IMR-90 (cell line): ENCODE data around the gene PRKCH. TPM values are rescaled to one million over a fixed set of nuclear protein-coding genes. Genes with fewer than 3 reads are reported as not detected.

Source experiments
- ATAC-seq: fragments of 200-7000 bp; cut with Tn5 transposase; 2 replicates; pipeline ENCODE4 v1.9.1; 2020; ENCODE audit warnings: low read depth, mild to moderate bottlenecking, moderate library complexity
- BruUV-seq: library from RNA; stranded (reverse); fragments of 400-500 nt; replicated peaks from 2 replicates; lab custom pipeline; 2021; lab: Mats Ljungman, UMichigan
- CTCF ChIA-PET: fragments of 300-600 bp; formaldehyde crosslinking; extraction: SDS; loops from one replicate; lab custom pipeline; 2021; ENCODE audit warnings: antibody characterized with exemption; lab: Yijun Ruan, JAX
- POLR2A ChIA-PET: fragments of 300-600 bp; sonication (Branson Sonifier 250); formaldehyde crosslinking; loops from one replicate; lab custom pipeline; 2022; ENCODE audit warnings: antibody characterized with exemption; ENCODE audit not compliant: unreplicated experiment; lab: Charles Lee
- DNase-seq: peaks from one replicate; pipeline ENCODE4 v3.0.0; 2013
- H2AFZ ChIP-seq: replicated peaks from 2 replicates; pipeline ENCODE3; 2013; ENCODE audit warnings: low read length, mild to moderate bottlenecking; ENCODE audit not compliant: poor library complexity
- H2AK5ac ChIP-seq: 2 replicates; pipeline ENCODE4 v1.6.1; 2013; ENCODE audit warnings: low read depth, low read length, inconsistent platforms
- H2AK9ac ChIP-seq: replicated peaks from 2 replicates; pipeline ENCODE3; 2013; ENCODE audit warnings: mild to moderate bottlenecking, low read depth, low read length, moderate library complexity; ENCODE audit not compliant: poor library complexity
- H2BK120ac ChIP-seq: 2 replicates; pipeline ENCODE4 v1.6.1; 2013; ENCODE audit warnings: low read depth, low read length, inconsistent platforms
- H2BK15ac ChIP-seq: 3 replicates; pipeline ENCODE4 v1.6.1; 2013; ENCODE audit warnings: low read depth, low read length, inconsistent platforms
- H2BK20ac ChIP-seq: 2 replicates; pipeline ENCODE4 v1.6.1; 2013; ENCODE audit warnings: low read depth, mild to moderate bottlenecking, inconsistent platforms, low read length, moderate library complexity
- H2BK5ac ChIP-seq: 2 replicates; pipeline ENCODE4 v1.6.1; 2013; ENCODE audit warnings: mild to moderate bottlenecking, low read depth, low read length, inconsistent platforms; ENCODE audit not compliant: poor library complexity, severe bottlenecking
- H3K14ac ChIP-seq: replicated peaks from 2 replicates; pipeline ENCODE4 v1.6.1; 2013; ENCODE audit warnings: low read depth, low read length, inconsistent platforms
- H3K18ac ChIP-seq: 2 replicates; pipeline ENCODE4 v1.6.1; 2013; ENCODE audit warnings: low read depth, low read length, control low read depth
- H3K23ac ChIP-seq: 2 replicates; pipeline ENCODE4 v1.6.1; 2013; ENCODE audit warnings: low read depth, low read length, inconsistent platforms
- H3K27ac ChIP-seq: 2 replicates; pipeline ENCODE4 v1.5.1; 2013; ENCODE audit warnings: mild to moderate bottlenecking, control low read depth, low read length; ENCODE audit not compliant: insufficient read depth
- H3K27me3 ChIP-seq: 2 replicates; pipeline ENCODE4 v1.6.1; 2013; ENCODE audit warnings: low read length; ENCODE audit not compliant: control insufficient read depth, insufficient read depth
- H3K36me3 ChIP-seq: 2 replicates; pipeline ENCODE4 v1.6.1; 2013; ENCODE audit warnings: low read length, mixed read lengths; ENCODE audit not compliant: control insufficient read depth, insufficient read depth
- H3K4ac ChIP-seq: 2 replicates; pipeline ENCODE4 v1.6.1; 2013; ENCODE audit warnings: low read depth, low read length, inconsistent platforms
- H3K4me1 ChIP-seq: 2 replicates; pipeline ENCODE4 v1.6.1; 2013; ENCODE audit warnings: low read length, mixed read lengths; ENCODE audit not compliant: control insufficient read depth, insufficient read depth
- H3K4me2 ChIP-seq: 2 replicates; pipeline ENCODE4 v1.6.1; 2013; ENCODE audit warnings: low read depth, mild to moderate bottlenecking, control low read depth, low read length, moderate library complexity
- H3K4me3 ChIP-seq: 2 replicates; pipeline ENCODE4 v1.5.1; 2013; ENCODE audit warnings: low read depth, mild to moderate bottlenecking, control low read depth, low read length, moderate library complexity; ENCODE audit not compliant: insufficient read depth
- H3K56ac ChIP-seq: 2 replicates; pipeline ENCODE4 v1.6.1; 2013; ENCODE audit warnings: low read length, inconsistent platforms; ENCODE audit not compliant: insufficient read depth; ENCODE audit errors: extremely low read depth
- H3K79me1 ChIP-seq, 2 experiments: 2 replicates each; pipeline ENCODE4 v1.6.1; 2013; ENCODE audit warnings: low read length in 2 of 2, inconsistent platforms in 1 of 2, low read depth in 1 of 2
- H3K9ac ChIP-seq: 2 replicates; pipeline ENCODE4 v1.6.1; 2013; ENCODE audit warnings: low read depth, low read length, control low read depth
- H3K9me1 ChIP-seq: 2 replicates; pipeline ENCODE4 v1.6.1; 2013; ENCODE audit warnings: low read length, inconsistent platforms; ENCODE audit not compliant: insufficient read depth
- H3K9me3 ChIP-seq: 2 replicates; pipeline ENCODE4 v1.6.1; 2013; ENCODE audit warnings: low read length; ENCODE audit not compliant: control insufficient read depth, insufficient read depth
- H4K20me1 ChIP-seq: 2 replicates; pipeline ENCODE4 v1.6.1; 2013; ENCODE audit warnings: low read length, inconsistent platforms; ENCODE audit not compliant: insufficient read depth
- H4K5ac ChIP-seq: 2 replicates; pipeline ENCODE4 v1.6.1; 2013; ENCODE audit warnings: mild to moderate bottlenecking, low read depth, low read length, control low read depth
- H4K8ac ChIP-seq, 2 experiments: 2 replicates each; pipeline ENCODE4 v1.6.1; 2013; ENCODE audit warnings: low read depth in 2 of 2, low read length in 2 of 2, control low read depth in 1 of 2, inconsistent platforms in 1 of 2
- H4K91ac ChIP-seq: 2 replicates; pipeline ENCODE4 v1.6.1; 2013; ENCODE audit warnings: low read depth, low read length, inconsistent platforms; ENCODE audit not compliant: insufficient read depth
- CEBPB ChIP-seq: IDR thresholded peaks from 2 replicates; pipeline ENCODE4 v1.6.1; 2012; ENCODE audit warnings: low read depth, low read length, improper control_type of control experiment
- CHD1 ChIP-seq: IDR thresholded peaks from 2 replicates; pipeline ENCODE4 v1.6.1; 2012; ENCODE audit warnings: low read depth, low read length, improper control_type of control experiment
- FOS ChIP-seq: fragments of 150-350 bp; IDR thresholded peaks from 2 replicates; pipeline ENCODE4 v1.6.1; 2016; ENCODE audit warnings: low read depth, low read length
- MAFK ChIP-seq: IDR thresholded peaks from 2 replicates; pipeline ENCODE4 v1.6.1; 2012; ENCODE audit warnings: low read depth, low read length, improper control_type of control experiment
- MXI1 ChIP-seq: IDR thresholded peaks from 2 replicates; pipeline ENCODE4 v1.6.1; 2012; ENCODE audit warnings: low read depth, mild to moderate bottlenecking, low read length, moderate library complexity, borderline replicate concordance
- NFE2L2 ChIP-seq: fragments of 150-350 bp; IDR thresholded peaks from 2 replicates; pipeline ENCODE4 v1.6.1; 2016; ENCODE audit warnings: low read depth, mild to moderate bottlenecking, low read length
- POLR2A ChIP-seq: IDR thresholded peaks from 2 replicates; pipeline ENCODE4 v1.6.1; 2012; ENCODE audit warnings: mild to moderate bottlenecking, low read depth, low read length
- RAD21 ChIP-seq: IDR thresholded peaks from 2 replicates; pipeline ENCODE4 v1.6.1; 2012; ENCODE audit warnings: low read length, improper control_type of control experiment
- RCOR1 ChIP-seq: IDR thresholded peaks from 2 replicates; pipeline ENCODE4 v1.6.1; 2012; ENCODE audit warnings: mild to moderate bottlenecking, low read length, improper control_type of control experiment; ENCODE audit not compliant: insufficient replicate concordance
- RFX5 ChIP-seq: IDR thresholded peaks from 2 replicates; pipeline ENCODE4 v1.8.0; 2012; ENCODE audit warnings: low read depth, mild to moderate bottlenecking, low read length, moderate library complexity
- SMC3 ChIP-seq: fragments of 150-350 bp; IDR thresholded peaks from 2 replicates; pipeline ENCODE4 v1.6.1; 2016; ENCODE audit warnings: low read depth, mild to moderate bottlenecking, antibody characterized with exemption, low read length, moderate library complexity
- USF2 ChIP-seq: fragments of 150-350 bp; IDR thresholded peaks from 2 replicates; pipeline ENCODE4 v1.6.1; 2017; ENCODE audit warnings: mild to moderate bottlenecking, antibody characterized with exemption, low read length, low read depth
- WGBS, 2 experiments: methylation state at CpG; one replicate each; pipeline versions ENCODE4 v1.1.5 to v1.1.7; 2013; ENCODE audit warnings: missing lambda C conversion rate in 2 of 2; ENCODE audit not compliant: insufficient read length in 1 of 2; ENCODE audit errors: extremely low coverage in 2 of 2; 5-methylcytosine and 5-hydroxymethylcytosine counted together
- dilution Hi-C: fragments of 300-500 bp; cut with HindIII; formaldehyde crosslinking; loops from one replicate; pipeline ENCODE4 v1.14.3; 2018; ENCODE audit warnings: low sequenced_read_pairs; ENCODE audit not compliant: unreplicated experiment
- in situ Hi-C: fragments of 300-500 bp; cut with MboI; formaldehyde crosslinking; loops from 3 replicates; pipeline ENCODE4 v1.14.3; 2019; ENCODE audit warnings: low sequenced_read_pairs, inconsistent platforms, mixed read lengths
- intact Hi-C: fragments of 100-400 bp; cut with micrococcal nuclease; formaldehyde crosslinking; loops from 2 replicates; pipeline ENCODE4 v1.10.0; 2022
- polyA plus RNA-seq, 3 experiments: library from polyadenylated mRNA; depleted of rRNA; stranded (reverse); fragments of >200 nt; gene quantifications; 2 replicates each; pipeline ENCODE4 v1.2.3, GENCODE V29; 2012; ENCODE audit warnings: low replicate concordance in 1 of 3
- total RNA-seq: library from RNA; depleted of rRNA; stranded (reverse); fragments of >200 nt; gene quantifications from 2 replicates; pipeline ENCODE4 v1.2.3, GENCODE V29; 2012
- TF ChIP-seq, protein P1 (sequence below): fragments of 150-350 bp; IDR thresholded peaks from 2 replicates; pipeline ENCODE4 v1.6.1; 2016; ENCODE audit warnings: low read depth, mild to moderate bottlenecking, low read length, moderate library complexity, borderline replicate concordance

PRKCH gene
- total and polyA plus RNA-seq, 2 of the 4 experiments (the other 2 are of a cell fraction) = 1.6 to 2.3 TPM

DNA sequence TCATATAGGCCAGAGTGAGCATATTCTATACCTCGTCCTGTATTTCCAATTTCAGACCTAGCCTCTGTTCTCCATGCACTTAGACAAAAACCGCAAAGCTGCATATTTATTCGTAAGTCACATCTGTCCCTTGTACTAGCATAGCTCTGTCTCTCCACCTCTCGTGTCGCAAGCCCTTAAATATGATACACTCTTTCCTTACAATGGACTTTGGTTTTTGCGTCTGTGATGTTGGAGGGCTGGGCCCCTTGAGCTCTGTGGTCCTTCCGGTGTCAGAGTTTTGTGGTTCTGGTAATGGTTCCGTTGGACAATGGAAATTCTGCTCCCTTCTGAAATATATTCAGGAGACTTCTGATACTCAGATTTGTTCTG, 11.3 kb downstream of the PRKCH start:
- H3K27ac ChIP-seq = no peak overlapping the region
- no peak overlapping the region for H3K18ac ChIP-seq
- no peak overlapping the region for H2BK5ac ChIP-seq
- no peak overlapping the region for H3K9ac ChIP-seq
- H4K8ac ChIP-seq = no peak overlapping the region
- WGBS, 2 experiments = 63% methylated on average over 3 of the region's 8 CpGs; no CpG with 5 or more reads in 1 of the 2 experiments
- DNase-seq (no peak), ATAC-seq (no peak)
- TF ChIP-seq USF2 = no peak
- TF ChIP-seq RCOR1 = no peak
- TF ChIP-seq POLR2A = no peak
- TF ChIP-seq NFE2L2 = no peak
- TF ChIP-seq RFX5 = no peak
- TF ChIP-seq RAD21 = no peak
- no peak for TF ChIP-seq MAFK
- no peak for TF ChIP-seq SMC3
- no peak for TF ChIP-seq CEBPB
- TF ChIP-seq CHD1 = no peak
- TF ChIP-seq, protein P1, sequence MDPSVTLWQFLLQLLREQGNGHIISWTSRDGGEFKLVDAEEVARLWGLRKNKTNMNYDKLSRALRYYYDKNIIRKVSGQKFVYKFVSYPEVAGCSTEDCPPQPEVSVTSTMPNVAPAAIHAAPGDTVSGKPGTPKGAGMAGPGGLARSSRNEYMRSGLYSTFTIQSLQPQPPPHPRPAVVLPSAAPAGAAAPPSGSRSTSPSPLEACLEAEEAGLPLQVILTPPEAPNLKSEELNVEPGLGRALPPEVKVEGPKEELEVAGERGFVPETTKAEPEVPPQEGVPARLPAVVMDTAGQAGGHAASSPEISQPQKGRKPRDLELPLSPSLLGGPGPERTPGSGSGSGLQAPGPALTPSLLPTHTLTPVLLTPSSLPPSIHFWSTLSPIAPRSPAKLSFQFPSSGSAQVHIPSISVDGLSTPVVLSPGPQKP = no peak
- no peak for TF ChIP-seq MXI1
- no peak for TF ChIP-seq FOS
- no peak overlapping the region for H2BK20ac ChIP-seq
- no peak overlapping the region for H3K4me3 ChIP-seq
- H4K20me1 ChIP-seq = no peaks in the 10 kb centered on the region
- H3K56ac ChIP-seq = no peak overlapping the region
- no peak overlapping the region for H2BK120ac ChIP-seq
- H3K23ac ChIP-seq = no peak overlapping the region
- H2AK5ac ChIP-seq = no peak overlapping the region
- no peak overlapping the region for H2AK9ac ChIP-seq
- ChIA-PET CTCF (no interaction called here), POLR2A (no interaction called here)
- H3K79me1 ChIP-seq = no peaks in the 10 kb centered on the region
- no peak overlapping the region for H2AFZ ChIP-seq
- no peak overlapping the region for H4K91ac ChIP-seq
- no peak overlapping the region for H3K14ac ChIP-seq
- intact Hi-C loops (no loop called here), in situ Hi-C loops (no loop called here), dilution Hi-C loops (no loop called here)
- no peaks in the 10 kb centered on the region for H3K9me1 ChIP-seq
- H3K4ac ChIP-seq = no peak overlapping the region
- no TSS peak for BruUV-seq
- no peaks in the 10 kb centered on the region for H3K9me3 ChIP-seq
- no peak overlapping the region for H4K5ac ChIP-seq
- H3K4me1 ChIP-seq = no peaks in the 10 kb centered on the region
- H3K36me3 ChIP-seq = no peaks in the 10 kb centered on the region
- H2BK15ac ChIP-seq = no peak overlapping the region
- H3K27me3 ChIP-seq = peaks cover 27% of the 10 kb centered on the region
- H3K4me2 ChIP-seq = no peak overlapping the region
